ENCODE results near the gene ATXN7. TPM values are rescaled to one million over a fixed set of nuclear protein-coding genes. Genes with fewer than 3 reads are reported as not detected.

ATXN7 gene
- total RNA-seq, 3 donors from 2014 or later: 37.4 to 56.2 (median 47.9) TPM

DNA sequence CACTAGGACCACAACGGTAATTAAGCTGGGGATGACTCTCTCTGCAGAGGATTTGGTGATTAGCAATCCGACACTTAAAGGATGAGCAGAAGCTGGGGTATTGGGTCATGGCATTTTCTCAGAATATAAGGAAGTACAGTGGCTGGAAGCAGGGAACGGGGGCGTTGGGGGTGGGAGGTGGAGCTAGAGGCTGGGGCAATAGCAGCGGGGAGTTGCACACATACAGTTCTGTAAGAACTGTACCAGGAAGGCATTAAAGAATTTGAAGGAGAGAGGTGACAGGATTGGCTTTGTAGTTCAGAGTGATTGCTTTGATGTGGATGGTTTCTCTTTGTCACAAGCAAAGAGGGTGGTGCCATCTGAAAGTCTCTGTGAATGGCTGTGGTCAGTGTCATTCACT is 131.4 kb downstream of the ATXN7 start:
- H3K4me3 ChIP-seq: no peak overlapping the region
- no peaks in the 10 kb centered on the region for H3K9me3 ChIP-seq
- H3K27ac ChIP-seq: no peak overlapping the region
- intact Hi-C loops (cut with DNase I; ENCODE audit: low total_unique reads): no loop called here
- no peak for TF ChIP-seq POLR2AphosphoS5 (IDR thresholded peaks at IDR 0.05)
- no peak for TF ChIP-seq CTCF (IDR thresholded peaks at IDR 0.05)
- no peak for TF ChIP-seq POLR2A (IDR thresholded peaks at IDR 0.05)
- H3K36me3 ChIP-seq: peaks cover 9% of the 10 kb centered on the region
- H3K4me1 ChIP-seq: no peaks in the 10 kb centered on the region
- no peak for DNase-seq (ENCODE audit: low spot score in 2 of 2)
- H3K27me3 ChIP-seq: no peaks in the 10 kb centered on the region

DNA sequence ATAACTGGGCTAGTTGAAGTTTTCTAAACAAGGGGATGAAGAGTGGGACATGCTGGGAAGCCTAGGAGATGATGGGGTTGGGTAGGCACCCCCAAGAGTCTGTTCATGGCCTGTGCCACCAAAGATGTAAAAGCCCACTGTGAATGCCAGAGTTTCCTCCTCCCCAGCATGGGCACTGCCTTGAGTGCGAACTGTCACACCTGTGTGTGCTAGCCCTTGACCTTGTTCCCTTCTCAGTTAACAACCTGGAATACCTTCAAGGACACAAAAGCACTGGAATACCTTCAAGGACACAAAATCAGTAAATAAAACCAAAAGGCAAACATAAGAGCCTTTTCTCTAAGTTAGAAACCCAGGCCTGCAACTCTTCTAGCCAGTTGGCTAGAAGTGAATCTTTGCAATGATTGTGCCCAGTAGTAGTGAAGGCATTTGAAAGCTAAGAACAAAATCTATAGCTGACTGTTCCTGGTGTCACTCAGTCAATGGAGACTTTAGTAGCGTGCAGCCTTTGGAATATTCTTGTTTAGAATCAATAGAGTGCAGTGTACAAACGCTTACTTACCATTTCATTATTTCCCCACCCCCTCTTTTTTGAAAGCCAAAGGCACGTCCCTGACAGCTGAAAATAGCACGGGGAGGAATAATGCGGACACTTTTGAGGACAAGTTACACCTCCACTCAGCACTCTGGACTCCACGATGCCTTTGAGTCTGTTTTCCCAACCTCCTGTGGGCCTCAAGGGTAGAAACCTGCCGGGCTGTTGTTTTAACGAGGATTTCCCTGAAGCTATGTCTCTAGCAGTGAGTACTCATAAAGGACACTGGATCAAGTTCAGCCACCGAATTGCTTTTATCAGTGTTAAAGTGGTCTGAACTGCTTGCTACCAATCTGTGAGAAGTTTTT is 135.4 kb downstream of the ATXN7 start:
- intact Hi-C loops (cut with DNase I; ENCODE audit: low total_unique reads): no loop called here

DNA sequence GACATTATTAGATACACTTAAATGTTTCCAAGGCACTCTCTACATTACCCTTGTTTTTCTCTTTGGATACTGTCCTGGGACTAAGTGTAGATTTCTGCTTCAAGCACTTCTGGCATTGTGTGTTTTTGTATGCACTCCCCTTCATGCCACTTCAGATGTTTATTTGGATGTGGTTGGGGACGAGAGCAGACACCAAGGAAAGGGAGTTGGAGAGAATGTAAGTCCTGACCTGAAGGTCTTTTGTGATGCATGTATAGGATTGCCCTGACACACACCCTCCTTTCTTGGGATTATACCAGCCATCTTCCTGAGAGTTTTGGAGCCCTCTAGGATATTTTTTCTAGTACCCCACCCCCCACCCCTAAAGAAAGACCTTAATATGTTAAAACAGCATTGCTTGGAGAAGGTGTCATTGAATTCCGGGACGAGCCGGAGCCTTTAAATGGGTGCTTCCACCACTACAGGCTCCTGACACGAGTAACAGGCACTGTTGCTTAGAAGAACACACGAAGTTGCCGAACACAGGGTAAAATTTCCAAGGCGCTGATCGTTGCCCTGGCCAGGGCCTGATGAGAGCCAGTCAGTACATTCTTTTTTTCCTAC is 136.9 kb downstream of the ATXN7 start:
- no peak for TF ChIP-seq POLR2A (IDR thresholded peaks at IDR 0.05)
- TF ChIP-seq POLR2AphosphoS5 (IDR thresholded peaks at IDR 0.05): no peak
- TF ChIP-seq CTCF (IDR thresholded peaks at IDR 0.05): no peak
- no peaks in the 10 kb centered on the region for H3K4me1 ChIP-seq
- H3K9me3 ChIP-seq: no peaks in the 10 kb centered on the region
- DNase-seq (ENCODE audit: low spot score in 2 of 2): no peak
- H3K4me3 ChIP-seq: no peak overlapping the region
- H3K36me3 ChIP-seq: peaks cover 7% of the 10 kb centered on the region
- intact Hi-C loops (cut with DNase I; ENCODE audit: low total_unique reads): no loop called here
- H3K27ac ChIP-seq: no peak overlapping the region
- H3K27me3 ChIP-seq: no peaks in the 10 kb centered on the region

More for the DNA sequence above, 135.4 kb downstream of the ATXN7 start:
- TF ChIP-seq POLR2A (IDR thresholded peaks at IDR 0.05) (no peak), CTCF (IDR thresholded peaks at IDR 0.05) (no peak), POLR2AphosphoS5 (IDR thresholded peaks at IDR 0.05) (no peak)
- Histone ChIP-seq H3K4me1 (no peaks in the 10 kb centered on the region), H3K27ac (no peak overlapping the region), H3K27me3 (no peaks in the 10 kb centered on the region), H3K4me3 (no peak overlapping the region), H3K36me3 (peaks cover 9% of the 10 kb centered on the region), H3K9me3 (no peaks in the 10 kb centered on the region)
- no peak for DNase-seq (ENCODE audit: low spot score in 2 of 2)

- DNase-seq (ENCODE audit: low spot score in 2 of 2): no peak
- intact Hi-C loops (cut with DNase I; ENCODE audit: low total_unique reads): no loop called here
Observed at GRCh38 chr3:64002233-64002632, 138.6 kb downstream of the ATXN7 start.

More at GRCh38 chr3:64002233-64002632, 138.6 kb downstream of the ATXN7 start:
- peaks cover under 1% of the 10 kb centered on the region for H3K36me3 ChIP-seq
- H3K27me3 ChIP-seq: no peaks in the 10 kb centered on the region
- TF ChIP-seq POLR2AphosphoS5 (IDR thresholded peaks at IDR 0.05): no peak
- no peak for TF ChIP-seq CTCF (IDR thresholded peaks at IDR 0.05)
- TF ChIP-seq POLR2A (IDR thresholded peaks at IDR 0.05): no peak
- no peaks in the 10 kb centered on the region for H3K9me3 ChIP-seq
- no peak overlapping the region for H3K27ac ChIP-seq
- H3K4me1 ChIP-seq: no peaks in the 10 kb centered on the region
- H3K4me3 ChIP-seq: no peak overlapping the region

Data from breast epithelium (tissue), 4 donors.